ENCODE data around the gene DNAH7.
"Not testable (repeated sequence)": the region's sequence is repeated elsewhere in the genome, so short reads cannot be mapped to it uniquely, and the experiment has no call there.

The DNAH7 gene

GRCh38 chr2:196068271-196069209 is at the start of gene DNAH7:
Gene DNAH7 (minus strand): TSS chr2:196068837. CDS start chr2:196068711, 126 bp downstream.
- DNase-seq (ENCODE audit: low spot score), result peak; percentile 86

- DNase-seq (ENCODE audit: low spot score), result peak; percentile 39
Observed at GRCh38 chr2:196117214-196117705, 48.6 kb upstream of the DNAH7 start.

GRCh38 chr2:196113061-196113974 is 44.7 kb upstream of the DNAH7 start:
- DNase-seq (ENCODE audit: low spot score), result peak; percentile 25

GRCh38 chr2:196112418-196113034 is 43.9 kb upstream of the DNAH7 start:
- DNase-seq (ENCODE audit: low spot score), result no peak

- no peak for DNase-seq (ENCODE audit: low spot score)
Observed at GRCh38 chr2:196108604-196109003, 40.0 kb upstream of the DNAH7 start.

GRCh38 chr2:196105951-196106350 is 37.3 kb upstream of the DNAH7 start:
- DNase-seq (ENCODE audit: low spot score), result no peak

- no peak for DNase-seq (ENCODE audit: low spot score)
Observed at GRCh38 chr2:196104066-196104465, 35.4 kb upstream of the DNAH7 start.

- DNase-seq (ENCODE audit: low spot score), result no peak
Observed at GRCh38 chr2:196103626-196104025, 35.0 kb upstream of the DNAH7 start.

- DNase-seq (ENCODE audit: low spot score), result no peak
Observed at GRCh38 chr2:196101325-196101991, 32.8 kb upstream of the DNAH7 start.

GRCh38 chr2:196099916-196100315 is 31.3 kb upstream of the DNAH7 start:
- DNase-seq (ENCODE audit: low spot score), result no peak

- DNase-seq (ENCODE audit: low spot score), result no peak
Observed at GRCh38 chr2:196097864-196098660, 29.4 kb upstream of the DNAH7 start.

- no peak for DNase-seq (ENCODE audit: low spot score)
Observed at GRCh38 chr2:196096982-196097745, 28.5 kb upstream of the DNAH7 start.

- no peak for DNase-seq (ENCODE audit: low spot score)
Observed at GRCh38 chr2:196096264-196096663, 27.6 kb upstream of the DNAH7 start.

- not testable (repeated sequence) for DNase-seq (ENCODE audit: low spot score)
Observed at GRCh38 chr2:196089448-196089847, 20.8 kb upstream of the DNAH7 start.

GRCh38 chr2:196088203-196088602 is 19.6 kb upstream of the DNAH7 start:
- DNase-seq (ENCODE audit: low spot score), result no peak

- no peak for DNase-seq (ENCODE audit: low spot score)
Observed at GRCh38 chr2:196086517-196087368, 18.1 kb upstream of the DNAH7 start.

GRCh38 chr2:196083601-196084000 is 15.0 kb upstream of the DNAH7 start:
- no peak for DNase-seq (ENCODE audit: low spot score)

- DNase-seq (ENCODE audit: low spot score), result no peak
Observed at GRCh38 chr2:196080526-196080925, 11.9 kb upstream of the DNAH7 start.

- DNase-seq (ENCODE audit: low spot score), result no peak
Observed at GRCh38 chr2:196079052-196079451, 10.4 kb upstream of the DNAH7 start.
